ENCODE measurements around the gene NOPCHAP1. TPM values are rescaled to one million over a fixed set of nuclear protein-coding genes. Genes with fewer than 3 reads are reported as not detected.
"Not testable (repeated sequence)": the region's sequence is repeated elsewhere in the genome, so short reads cannot be mapped to it uniquely, and the experiment has no call there.

The NOPCHAP1 gene
- total RNA-seq, 2 experiments from 2014 or later: 12.1 to 33.9 TPM

DNA sequence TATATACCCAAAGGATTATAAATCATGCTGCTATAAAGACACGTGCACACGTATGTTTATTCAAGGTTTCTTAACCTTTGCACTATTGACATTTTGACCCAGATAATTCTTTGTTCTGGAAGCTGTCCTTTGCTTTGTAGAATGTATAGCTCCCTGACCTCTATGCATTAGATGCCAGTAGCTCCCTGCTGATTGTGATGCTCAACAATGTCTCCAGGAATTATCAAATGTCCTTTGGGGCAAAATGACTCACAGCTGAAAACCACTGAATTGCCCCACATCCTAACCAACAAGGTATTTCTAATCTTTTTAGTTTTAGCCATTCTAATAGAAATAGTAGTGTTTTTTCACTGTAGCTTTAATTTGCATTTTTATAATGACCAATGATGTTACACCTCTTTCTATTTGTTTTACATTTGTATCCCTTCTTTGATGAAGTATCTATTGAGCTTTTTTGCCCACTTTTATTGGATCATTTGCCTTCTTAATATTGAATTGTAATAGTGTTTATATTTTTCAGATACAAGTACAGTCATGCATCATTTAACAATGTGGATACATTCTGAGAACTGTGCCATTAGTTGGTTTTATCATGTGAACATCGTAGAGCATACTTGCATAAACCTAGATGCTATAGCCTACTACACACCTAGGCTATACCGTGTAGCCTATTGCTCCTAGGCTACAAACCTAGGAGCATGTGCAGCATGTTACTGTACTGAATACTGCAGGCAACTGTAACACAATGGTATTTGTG is 10.4 kb upstream of the NOPCHAP1 start:
- Histone ChIP-seq H3K27ac (ENCODE audit: low read depth, low read length, poor library complexity, severe bottlenecking) (no peak overlapping the region), H2AFZ (ENCODE audit: low read length) (no peak overlapping the region), H3K4me2 (ENCODE audit: low read length) (no peak overlapping the region), H3K36me3 (ENCODE audit: insufficient read depth, low read length) (no peaks in the 10 kb centered on the region), H4K20me1 (ENCODE audit: insufficient read depth, low read length) (no peaks in the 10 kb centered on the region), H3K4me3 (ENCODE audit: low read depth, low read length, poor library complexity, severe bottlenecking) (no peak overlapping the region), H3K4me1 (ENCODE audit: insufficient read depth, low read length, poor library complexity, severe bottlenecking) (peaks cover 15% of the 10 kb centered on the region), H3K9me2 (ENCODE audit: insufficient read depth, low read length) (no peaks in the 10 kb centered on the region), H3K79me2 (ENCODE audit: insufficient read depth, low read depth, low read length) (no peaks in the 10 kb centered on the region), H3K9me3 (ENCODE audit: low read length) (no peaks in the 10 kb centered on the region)
- ChIA-PET CTCF (ENCODE audit: unreplicated experiment) (no interaction called here), POLR2A (no interaction called here)
- intact Hi-C loops (cut with micrococcal nuclease; ENCODE audit: unreplicated experiment): no loop called here
- DNase-seq (ENCODE audit: low spot score): no peak
- no TSS peak for BruUV-seq (replicated peaks)
- TF ChIP-seq CTCF (conservative IDR thresholded peaks at IDR 0.05; ENCODE audit: low read length): no peak
- TF ChIP-seq EZH2phosphoT487 (IDR thresholded peaks at IDR 0.05; ENCODE audit: borderline replicate concordance, low read depth, low read length): no peak

DNA sequence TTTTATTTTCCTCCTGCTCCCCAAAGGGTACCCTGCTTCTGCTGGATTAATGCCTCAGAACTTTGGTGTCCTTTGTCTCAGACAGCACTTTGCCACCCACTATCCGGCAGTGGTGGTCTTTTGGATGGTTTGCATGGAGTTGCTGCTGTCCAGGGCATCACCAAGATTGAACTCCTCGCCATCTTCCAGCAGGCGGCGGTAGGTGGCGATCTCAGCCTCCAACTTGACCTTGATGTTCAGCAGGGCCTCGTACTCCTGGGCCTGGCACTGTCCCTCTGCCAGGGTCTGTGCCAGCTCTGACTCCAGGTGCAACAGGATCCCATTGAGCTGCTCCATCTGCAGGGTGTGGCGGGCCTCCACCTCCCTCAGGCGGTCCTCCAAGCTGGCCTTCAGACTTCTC is 9.4 kb upstream of the NOPCHAP1 start:
- Histone ChIP-seq H3K4me1 (ENCODE audit: insufficient read depth, low read length, poor library complexity, severe bottlenecking) (peaks cover 15% of the 10 kb centered on the region), H3K9me2 (ENCODE audit: insufficient read depth, low read length) (no peaks in the 10 kb centered on the region), H3K36me3 (ENCODE audit: insufficient read depth, low read length) (no peaks in the 10 kb centered on the region), H3K9me3 (ENCODE audit: low read length) (no peaks in the 10 kb centered on the region), H2AFZ (ENCODE audit: low read length) (no peak overlapping the region), H3K4me2 (ENCODE audit: low read length) (no peak overlapping the region), H3K4me3 (ENCODE audit: low read depth, low read length, poor library complexity, severe bottlenecking) (no peak overlapping the region), H3K27ac (ENCODE audit: low read depth, low read length, poor library complexity, severe bottlenecking) (no peak overlapping the region), H3K79me2 (ENCODE audit: insufficient read depth, low read depth, low read length) (no peaks in the 10 kb centered on the region), H4K20me1 (ENCODE audit: insufficient read depth, low read length) (no peaks in the 10 kb centered on the region)
- no peak for DNase-seq (ENCODE audit: low spot score)
- CTCF ChIA-PET (ENCODE audit: unreplicated experiment): no interaction called here
- TF ChIP-seq CTCF (conservative IDR thresholded peaks at IDR 0.05; ENCODE audit: low read length) (peak; percentile 27; the same call in 1 of the 2 replicates), EZH2phosphoT487 (IDR thresholded peaks at IDR 0.05; ENCODE audit: borderline replicate concordance, low read depth, low read length) (no peak)
- intact Hi-C loops (cut with micrococcal nuclease; ENCODE audit: unreplicated experiment): no loop called here
- no TSS peak for BruUV-seq (replicated peaks)
- POLR2A ChIA-PET: interaction anchor here (0.6 kb wide), 1 partner anchor 18 kb away, joined by 3 read pairs; no protein-coding TSS in a partner anchor

- POLR2A ChIA-PET; intact Hi-C loops (cut with micrococcal nuclease; ENCODE audit: unreplicated experiment); CTCF ChIA-PET (ENCODE audit: unreplicated experiment); H4K20me1 ChIP-seq (ENCODE audit: insufficient read depth, low read length); H3K79me2 ChIP-seq (ENCODE audit: insufficient read depth, low read depth, low read length); DNase-seq (ENCODE audit: low spot score); H3K9me3 ChIP-seq (ENCODE audit: low read length); BruUV-seq (replicated peaks); H3K4me2 ChIP-seq (ENCODE audit: low read length); H3K4me3 ChIP-seq (ENCODE audit: low read depth, low read length, poor library complexity, severe bottlenecking); H3K27ac ChIP-seq (ENCODE audit: low read depth, low read length, poor library complexity, severe bottlenecking); H2AFZ ChIP-seq (ENCODE audit: low read length); H3K9me2 ChIP-seq (ENCODE audit: insufficient read depth, low read length); H3K36me3 ChIP-seq (ENCODE audit: insufficient read depth, low read length): not testable (repeated sequence)
- H3K4me1 ChIP-seq (ENCODE audit: insufficient read depth, low read length, poor library complexity, severe bottlenecking): peaks cover 15% of the 10 kb centered on the region
Observed at GRCh38 chr12:104977688-104978087, 8.4 kb upstream of the NOPCHAP1 start.

All from OCI-LY7 (cell line).